HepG2 (cell line): Measurements from ENCODE around the gene XPO1. TPM values are rescaled to one million over a fixed set of nuclear protein-coding genes. Genes with fewer than 3 reads are reported as not detected.

Source experiments
- CBX1 ChIP-seq: IDR thresholded peaks from one replicate; pipeline ENCODE4 v1.6.1; 2016; ENCODE audit warnings: antibody characterized with exemption, low read depth
- ELF3 ChIP-seq: IDR thresholded peaks from 2 replicates; pipeline ENCODE4 v1.6.1; 2016; ENCODE audit warnings: missing genetic modification reagents, missing compliant biosample characterization
- GATA4 ChIP-seq: sonication (generic); IDR thresholded peaks from 2 replicates; pipeline ENCODE4 v1.6.1; 2016; ENCODE audit warnings: antibody characterized with exemption, low read depth, borderline replicate concordance
- HHEX ChIP-seq: IDR thresholded peaks from 2 replicates; pipeline ENCODE4 v1.6.1; 2016; ENCODE audit warnings: control low read depth
- ISX ChIP-seq: sonication (generic); formaldehyde crosslinking; conservative IDR thresholded peaks from 2 replicates; pipeline ENCODE4 v1.5.0; 2020; ENCODE audit warnings: missing genetic modification reagents
- MATR3 ChIP-seq: sonication (generic); formaldehyde crosslinking; IDR thresholded peaks from 2 replicates; pipeline ENCODE4 v1.4.0; 2020; ENCODE audit warnings: missing genetic modification reagents
- NCOA1 ChIP-seq: sonication (generic); formaldehyde crosslinking; IDR thresholded peaks from 2 replicates; pipeline ENCODE4 v1.9.0; 2021; ENCODE audit warnings: missing genetic modification reagents
- NFYB ChIP-seq: sonication (generic); formaldehyde crosslinking; IDR thresholded peaks from 2 replicates; pipeline ENCODE4 v1.4.0; 2020; ENCODE audit warnings: missing genetic modification reagents
- NONO ChIP-seq, 2 experiments: fragments of 450-650 bp in 1 of 2; sonication (generic) in 1 of 2; formaldehyde crosslinking in 1 of 2; IDR thresholded peaks in 1 of 2; conservative IDR thresholded peaks in 1 of 2; 2 replicates each; pipeline versions ENCODE4 v1.6.1 to v1.8.0; 2017 to 2022; ENCODE audit warnings: mild to moderate bottlenecking in 1 of 2, missing genetic modification reagents in 1 of 2, moderate library complexity in 1 of 2
- NRL ChIP-seq: sonication (generic); formaldehyde crosslinking; IDR thresholded peaks from 2 replicates; pipeline ENCODE4 v1.5.0; 2020; ENCODE audit warnings: missing genetic modification reagents, mild to moderate bottlenecking, moderate library complexity, borderline replicate concordance
- RFXANK ChIP-seq: IDR thresholded peaks from 2 replicates; pipeline ENCODE4 v1.6.1; 2016
- SOX5 ChIP-seq: IDR thresholded peaks from 2 replicates; pipeline ENCODE4 v1.6.1; 2016; ENCODE audit warnings: borderline replicate concordance
- SP1 ChIP-seq, 2 experiments: fragments of 450-650 bp in 1 of 2; sonication (generic) in 1 of 2; formaldehyde crosslinking in 1 of 2; IDR thresholded peaks; 2 replicates each; pipeline versions ENCODE4 v1.4.0 to v1.6.1; 2016 to 2020; ENCODE audit warnings: missing genetic modification reagents in 1 of 2
- ZBED4 ChIP-seq: sonication (generic); formaldehyde crosslinking; IDR thresholded peaks from 2 replicates; pipeline ENCODE4 v1.4.0; 2020; ENCODE audit warnings: missing genetic modification reagents, borderline replicate concordance
- ZMAT3 ChIP-seq: sonication (generic); formaldehyde crosslinking; conservative IDR thresholded peaks from 2 replicates; pipeline ENCODE4 v1.7.0; 2021; ENCODE audit warnings: missing genetic modification reagents
- ZNF136 ChIP-seq: sonication (generic); formaldehyde crosslinking; IDR thresholded peaks from 2 replicates; pipeline ENCODE4 v1.8.1; 2022; ENCODE audit warnings: low read depth, mild to moderate bottlenecking, moderate library complexity, missing genetic modification reagents
- ZNF17 ChIP-seq: sonication (generic); formaldehyde crosslinking; IDR thresholded peaks from 2 replicates; pipeline ENCODE4 v1.5.0; 2020; ENCODE audit warnings: mild to moderate bottlenecking, missing genetic modification reagents
- ZNF883 ChIP-seq: sonication (generic); formaldehyde crosslinking; IDR thresholded peaks from 2 replicates; pipeline ENCODE4 v1.5.1; 2020; ENCODE audit warnings: mild to moderate bottlenecking, missing genetic modification reagents; ENCODE audit errors: not compliant biosample characterization
- polyA plus RNA-seq, 8 experiments: library from polyadenylated mRNA; depleted of rRNA in 3 of 8; stranded (reverse) in 7 of 8; unstranded in 1 of 8; fragments of >200 nt; fragmentation: Illumina TruSeq in 4 of 8; extraction: Trizol in 4 of 8; gene quantifications; 2 replicates each; pipeline versions ENCODE4 v1.2.1 to v1.2.3, GENCODE V29; 2011 to 2016; ENCODE audit warnings: low read depth in 4 of 8, missing spikeins in 1 of 8, mixed read lengths in 1 of 8; ENCODE audit not compliant: insufficient read depth in 1 of 8
- total RNA-seq, 5 experiments: library from RNA; depleted of rRNA; stranded (reverse); fragments of >200 nt; fragmentation: Illumina TruSeq; extraction: Trizol; gene quantifications; 2 replicates each; pipeline ENCODE4 v1.2.3, GENCODE V29; 2016; ENCODE audit warnings: low read depth in 1 of 5
- TF ChIP-seq, protein P1 (sequence below): sonication (generic); formaldehyde crosslinking; IDR thresholded peaks from 2 replicates; pipeline ENCODE4 v1.4.0; 2020; ENCODE audit warnings: missing genetic modification reagents
- TF ChIP-seq, protein P2 (sequence below): sonication (generic); formaldehyde crosslinking; IDR thresholded peaks from 2 replicates; pipeline ENCODE4 v1.8.0; 2022; ENCODE audit warnings: mild to moderate bottlenecking, missing genetic modification reagents; ENCODE audit not compliant: insufficient replicate concordance

The XPO1 gene
- total and polyA plus RNA-seq, 2 of the 13 experiments (the other 11 are each of a cell fraction or from before 2014, with no cell fraction given) = 67.4 to 212 TPM

DNA sequence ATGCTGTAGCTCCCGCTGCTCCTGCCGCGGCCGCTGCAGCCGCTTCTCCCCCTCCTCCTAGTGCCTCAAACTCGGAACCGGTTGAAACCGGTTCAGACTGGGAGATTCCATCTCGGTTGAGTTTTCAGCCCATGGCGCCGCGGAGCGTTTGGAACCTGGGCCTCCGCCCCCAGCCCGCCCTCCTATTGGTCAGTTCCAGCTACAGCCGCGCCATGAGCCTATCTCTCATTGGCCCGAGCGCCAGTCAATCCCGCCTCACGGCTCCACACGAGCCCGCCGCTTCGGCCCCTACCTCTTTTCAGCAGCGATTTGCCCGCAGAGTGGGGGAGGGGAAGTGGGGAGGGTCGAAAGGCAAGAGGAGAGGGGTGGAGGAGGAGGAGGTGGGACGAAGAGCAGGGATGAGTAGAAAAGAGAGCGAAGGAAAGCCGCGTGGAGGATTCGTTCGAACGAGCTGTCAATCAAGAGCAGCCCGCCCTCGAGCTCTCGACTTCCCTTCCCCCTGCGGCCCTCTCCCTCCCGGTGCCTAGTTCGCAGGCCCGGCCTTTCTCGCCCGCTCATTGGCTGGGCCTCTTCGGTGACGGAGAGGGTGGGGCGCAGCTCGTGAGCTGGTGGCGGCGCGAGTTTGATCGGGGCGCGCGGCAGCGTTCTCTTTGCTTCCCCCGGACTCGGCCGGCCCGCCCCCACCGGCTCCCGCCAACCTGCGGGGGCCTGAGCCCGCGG lies at the start of gene XPO1 (continued):
- TF ChIP-seq ZBED4 (CRISPR knock-in tag) (peak; percentile 21; the same call in 1 of the 2 replicates), ZNF136 (CRISPR knock-in tag) (peak; percentile 50; the same call in 1 of the 2 replicates), NFYB (CRISPR knock-in tag) (peak; percentile 93), SP1 (IDR thresholded peaks at IDR 0.05) (no peak), SP1 (CRISPR knock-in tag; IDR thresholded peaks at IDR 0.05) (peak; percentile 78), ISX (no peak), ELF3 (CRISPR knock-in tag) (peak; percentile 47), SOX5 (CRISPR knock-in tag) (peak; percentile 18; the same call in 1 of the 2 replicates), MATR3 (no peak), NONO (IDR thresholded peaks at IDR 0.05) (no peak), NONO (CRISPR knock-in tag; conservative IDR thresholded peaks at IDR 0.05) (peak; percentile 94), ZNF17 (CRISPR knock-in tag) (no peak), CBX1 (no peak), NCOA1 (0 out of 2 replicates have a peak, but pooled peaks have one; percentile 57), RFXANK (0 out of 2 replicates have a peak, but pooled peaks have one; percentile 20), ZMAT3 (no peak), GATA4 (peak; percentile 68; the same call in 1 of the 2 replicates), HHEX (CRISPR knock-in tag) (no peak), NRL (peak; percentile 50; the same call in 1 of the 2 replicates), ZNF883 (no peak)
- TF ChIP-seq, protein P1, sequence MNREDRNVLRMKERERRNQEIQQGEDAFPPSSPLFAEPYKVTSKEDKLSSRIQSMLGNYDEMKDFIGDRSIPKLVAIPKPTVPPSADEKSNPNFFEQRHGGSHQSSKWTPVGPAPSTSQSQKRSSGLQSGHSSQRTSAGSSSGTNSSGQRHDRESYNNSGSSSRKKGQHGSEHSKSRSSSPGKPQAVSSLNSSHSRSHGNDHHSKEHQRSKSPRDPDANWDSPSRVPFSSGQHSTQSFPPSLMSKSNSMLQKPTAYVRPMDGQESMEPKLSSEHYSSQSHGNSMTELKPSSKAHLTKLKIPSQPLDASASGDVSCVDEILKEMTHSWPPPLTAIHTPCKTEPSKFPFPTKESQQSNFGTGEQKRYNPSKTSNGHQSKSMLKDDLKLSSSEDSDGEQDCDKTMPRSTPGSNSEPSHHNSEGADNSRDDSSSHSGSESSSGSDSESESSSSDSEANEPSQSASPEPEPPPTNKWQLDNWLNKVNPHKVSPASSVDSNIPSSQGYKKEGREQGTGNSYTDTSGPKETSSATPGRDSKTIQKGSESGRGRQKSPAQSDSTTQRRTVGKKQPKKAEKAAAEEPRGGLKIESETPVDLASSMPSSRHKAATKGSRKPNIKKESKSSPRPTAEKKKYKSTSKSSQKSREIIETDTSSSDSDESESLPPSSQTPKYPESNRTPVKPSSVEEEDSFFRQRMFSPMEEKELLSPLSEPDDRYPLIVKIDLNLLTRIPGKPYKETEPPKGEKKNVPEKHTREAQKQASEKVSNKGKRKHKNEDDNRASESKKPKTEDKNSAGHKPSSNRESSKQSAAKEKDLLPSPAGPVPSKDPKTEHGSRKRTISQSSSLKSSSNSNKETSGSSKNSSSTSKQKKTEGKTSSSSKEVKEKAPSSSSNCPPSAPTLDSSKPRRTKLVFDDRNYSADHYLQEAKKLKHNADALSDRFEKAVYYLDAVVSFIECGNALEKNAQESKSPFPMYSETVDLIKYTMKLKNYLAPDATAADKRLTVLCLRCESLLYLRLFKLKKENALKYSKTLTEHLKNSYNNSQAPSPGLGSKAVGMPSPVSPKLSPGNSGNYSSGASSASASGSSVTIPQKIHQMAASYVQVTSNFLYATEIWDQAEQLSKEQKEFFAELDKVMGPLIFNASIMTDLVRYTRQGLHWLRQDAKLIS (CRISPR knock-in tag) = no peak
- TF ChIP-seq, protein P2, sequence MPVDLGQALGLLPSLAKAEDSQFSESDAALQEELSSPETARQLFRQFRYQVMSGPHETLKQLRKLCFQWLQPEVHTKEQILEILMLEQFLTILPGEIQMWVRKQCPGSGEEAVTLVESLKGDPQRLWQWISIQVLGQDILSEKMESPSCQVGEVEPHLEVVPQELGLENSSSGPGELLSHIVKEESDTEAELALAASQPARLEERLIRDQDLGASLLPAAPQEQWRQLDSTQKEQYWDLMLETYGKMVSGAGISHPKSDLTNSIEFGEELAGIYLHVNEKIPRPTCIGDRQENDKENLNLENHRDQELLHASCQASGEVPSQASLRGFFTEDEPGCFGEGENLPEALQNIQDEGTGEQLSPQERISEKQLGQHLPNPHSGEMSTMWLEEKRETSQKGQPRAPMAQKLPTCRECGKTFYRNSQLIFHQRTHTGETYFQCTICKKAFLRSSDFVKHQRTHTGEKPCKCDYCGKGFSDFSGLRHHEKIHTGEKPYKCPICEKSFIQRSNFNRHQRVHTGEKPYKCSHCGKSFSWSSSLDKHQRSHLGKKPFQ (CRISPR knock-in tag) = peak; percentile 74
